WTC11 (cell line): Measurements from ENCODE around the gene TMEM252. TPM values are rescaled to one million over a fixed set of nuclear protein-coding genes. Genes with fewer than 3 reads are reported as not detected.

Experiments
- ATAC-seq: fragments of 200-7000 bp; cut with Tn5 transposase; 2 replicates; pipeline ENCODE4 v1.10.0; 2021; ENCODE audit warnings: mild to moderate bottlenecking, moderate library complexity
- CTCF ChIA-PET: fragments of 300-600 bp; sonication (Branson Sonifier 250); formaldehyde crosslinking; loops from one replicate; lab custom pipeline; 2021; ENCODE audit warnings: antibody characterized with exemption; lab: Charles Lee
- POLR2A ChIA-PET: fragments of 350-600 bp; sonication (Branson Sonifier 250); formaldehyde crosslinking; loops from one replicate; lab custom pipeline; 2021; ENCODE audit warnings: antibody characterized with exemption; lab: Charles Lee
- DNase-seq: peaks from one replicate; pipeline ENCODE4 v3.0.0; 2021; ENCODE audit warnings: low spot score
- H3K27ac Mint-ChIP-seq: 2 replicates; pipeline ENCODE4 v1.8.0; 2021; ENCODE audit warnings: mixed read lengths
- H3K27me3 Mint-ChIP-seq: 2 replicates; pipeline ENCODE4 v1.8.0; 2021; ENCODE audit warnings: low read depth, mild to moderate bottlenecking, moderate library complexity, mixed read lengths
- H3K36me3 Mint-ChIP-seq: 2 replicates; pipeline ENCODE4 v1.8.0; 2021; ENCODE audit warnings: mixed read lengths
- H3K4me1 Mint-ChIP-seq: 2 replicates; pipeline ENCODE4 v1.8.0; 2022; ENCODE audit warnings: mixed read lengths
- H3K4me3 Mint-ChIP-seq: 2 replicates; pipeline ENCODE4 v1.8.0; 2021; ENCODE audit warnings: mild to moderate bottlenecking, moderate library complexity, mixed read lengths
- H3K9me3 Mint-ChIP-seq: 2 replicates; pipeline ENCODE4 v1.8.0; 2021; ENCODE audit warnings: mixed read lengths
- CTCF ChIP-seq: fragments of 200-600 bp; IDR thresholded peaks from 2 replicates; pipeline ENCODE4 v1.8.0; 2022; ENCODE audit warnings: antibody characterized with exemption
- EMX1 ChIP-seq: fragments of 250-450 bp; sonication (Bioruptor Pico); IDR thresholded peaks from 2 replicates; pipeline ENCODE4 v1.8.0; 2021; ENCODE audit warnings: mild to moderate bottlenecking
- ESRRA ChIP-seq: sonication (generic); formaldehyde crosslinking; IDR thresholded peaks from 2 replicates; pipeline ENCODE4 v1.8.1; 2022; ENCODE audit warnings: mild to moderate bottlenecking, missing genetic modification reagents, borderline replicate concordance
- FOXK1 ChIP-seq: sonication (generic); formaldehyde crosslinking; IDR thresholded peaks from 2 replicates; pipeline ENCODE4 v1.8.0; 2022; ENCODE audit warnings: mild to moderate bottlenecking, moderate library complexity, missing genetic modification reagents
- GTF2I ChIP-seq: fragments of 250-450 bp; sonication (Bioruptor Pico); conservative IDR thresholded peaks from 2 replicates; pipeline ENCODE4 v1.4.0; 2021; ENCODE audit warnings: mild to moderate bottlenecking
- IRF2 ChIP-seq: sonication (generic); formaldehyde crosslinking; IDR thresholded peaks from 2 replicates; pipeline ENCODE4 v1.8.0; 2022; ENCODE audit warnings: low read depth, missing genetic modification reagents, borderline replicate concordance
- MLX ChIP-seq: sonication (generic); formaldehyde crosslinking; IDR thresholded peaks from 2 replicates; pipeline ENCODE4 v1.8.1; 2023; ENCODE audit warnings: mild to moderate bottlenecking, missing genetic modification reagents, moderate library complexity
- NR3C1 ChIP-seq: sonication (generic); formaldehyde crosslinking; conservative IDR thresholded peaks from 2 replicates; pipeline ENCODE4 v1.8.1; 2023; ENCODE audit warnings: low read depth, mild to moderate bottlenecking, missing genetic modification reagents
- PREB ChIP-seq: sonication (generic); formaldehyde crosslinking; IDR thresholded peaks from 2 replicates; pipeline ENCODE4 v1.8.1; 2022; ENCODE audit warnings: mild to moderate bottlenecking, missing genetic modification reagents, moderate library complexity, borderline replicate concordance
- PRRX2 ChIP-seq: fragments of 250-450 bp; sonication (Bioruptor Pico); IDR thresholded peaks from 2 replicates; pipeline ENCODE4 v1.8.0; 2021; ENCODE audit warnings: mild to moderate bottlenecking
- RELA ChIP-seq: sonication (generic); formaldehyde crosslinking; IDR thresholded peaks from 2 replicates; pipeline ENCODE4 v1.8.1; 2022; ENCODE audit warnings: missing genetic modification reagents, mild to moderate bottlenecking, borderline replicate concordance
- SOX15 ChIP-seq: fragments of 250-450 bp; sonication (Bioruptor Pico); IDR thresholded peaks from 2 replicates; pipeline ENCODE4 v1.9.0; 2021; ENCODE audit warnings: mild to moderate bottlenecking
- TP53 ChIP-seq: sonication (generic); formaldehyde crosslinking; IDR thresholded peaks from 2 replicates; pipeline ENCODE4 v1.8.1; 2023; ENCODE audit warnings: mild to moderate bottlenecking, missing genetic modification reagents
- ZNF425 ChIP-seq: fragments of 250-450 bp; sonication (Bioruptor Pico); conservative IDR thresholded peaks from 2 replicates; pipeline ENCODE4 v1.9.0; 2021; ENCODE audit warnings: mild to moderate bottlenecking
- ZSCAN18 ChIP-seq: fragments of 250-450 bp; sonication (Bioruptor Pico); IDR thresholded peaks from 2 replicates; pipeline ENCODE4 v2.1.2; 2022; ENCODE audit warnings: mild to moderate bottlenecking, moderate library complexity
- total RNA-seq: library from RNA; stranded (reverse); gene quantifications from 3 replicates; pipeline ENCODE4 v1.2.3, GENCODE V29; 2021

Gene TMEM252
- total RNA-seq, 1 experiment from 2014 or later = not detected

- no peak for TF ChIP-seq ZNF425
- no peak for TF ChIP-seq PRRX2 (CRISPR knock-in tag)
- TF ChIP-seq CTCF = no peak
- no peak for TF ChIP-seq SOX15 (CRISPR knock-in tag)
- TF ChIP-seq PREB = no peak
- TF ChIP-seq ZSCAN18 (CRISPR knock-in tag) = no peak
Measured at GRCh38 chr9:68513385-68513784, 27.3 kb downstream of the TMEM252 start (continued).

- peak; percentile 36 for DNase-seq
Measured at GRCh38 chr9:68509689-68510088, 31.0 kb downstream of the TMEM252 start.

GRCh38 chr9:68508547-68508946 lies 32.1 kb downstream of the TMEM252 start:
- DNase-seq (no peak), ATAC-seq (no peak)
- Mint-ChIP-seq H3K27me3 (peaks cover 100% of the 10 kb centered on the region), H3K36me3 (no peaks in the 10 kb centered on the region), H3K9me3 (no peaks in the 10 kb centered on the region), H3K27ac (no peak overlapping the region), H3K4me1 (peaks cover 5% of the 10 kb centered on the region), H3K4me3 (no peak overlapping the region)
- TF ChIP-seq EMX1 (no peak), GTF2I (CRISPR knock-in tag) (no peak), NR3C1 (CRISPR knock-in tag) (no peak), ESRRA (CRISPR knock-in tag) (no peak), IRF2 (no peak), TP53 (CRISPR knock-in tag) (no peak), MLX (CRISPR knock-in tag) (no peak), PREB (no peak)
- ChIA-PET POLR2A (no interaction called here), CTCF (interaction anchor here (1.4 to 2.7 kb wide), 6 partner anchors 14 to 91 kb away, joined by 3 to 16 read pairs (median 12); no protein-coding TSS in a partner anchor)

More at GRCh38 chr9:68509689-68510088, 31.0 kb downstream of the TMEM252 start:
- H3K4me3 Mint-ChIP-seq = no peak overlapping the region
- peaks cover 100% of the 10 kb centered on the region for H3K27me3 Mint-ChIP-seq
- no peaks in the 10 kb centered on the region for H3K9me3 Mint-ChIP-seq
- ChIA-PET CTCF (interaction anchor here (0.7 to 2.3 kb wide), 11 partner anchors 10 to 543 kb away, joined by 3 to 16 read pairs (median 4); partner anchors contain the start of gene TMEM252), POLR2A (no interaction called here)
- peaks cover 5% of the 10 kb centered on the region for H3K4me1 Mint-ChIP-seq
- no peak for TF ChIP-seq RELA (CRISPR knock-in tag)
- TF ChIP-seq FOXK1 = peak; percentile 52; the same call in 1 of the 2 replicates
- peak; percentile 99 for ATAC-seq
- H3K36me3 Mint-ChIP-seq = no peaks in the 10 kb centered on the region
- H3K27ac Mint-ChIP-seq = no peak overlapping the region
